ENCODE measurements around the gene NRN1L.
A peak's percentile ranks its signal among the peaks of the same experiment; 100 is the strongest.
"Not testable (repeated sequence)": the region's sequence is repeated elsewhere in the genome, so short reads cannot be mapped to it uniquely, and the experiment has no call there.

The NRN1L gene

DNA sequence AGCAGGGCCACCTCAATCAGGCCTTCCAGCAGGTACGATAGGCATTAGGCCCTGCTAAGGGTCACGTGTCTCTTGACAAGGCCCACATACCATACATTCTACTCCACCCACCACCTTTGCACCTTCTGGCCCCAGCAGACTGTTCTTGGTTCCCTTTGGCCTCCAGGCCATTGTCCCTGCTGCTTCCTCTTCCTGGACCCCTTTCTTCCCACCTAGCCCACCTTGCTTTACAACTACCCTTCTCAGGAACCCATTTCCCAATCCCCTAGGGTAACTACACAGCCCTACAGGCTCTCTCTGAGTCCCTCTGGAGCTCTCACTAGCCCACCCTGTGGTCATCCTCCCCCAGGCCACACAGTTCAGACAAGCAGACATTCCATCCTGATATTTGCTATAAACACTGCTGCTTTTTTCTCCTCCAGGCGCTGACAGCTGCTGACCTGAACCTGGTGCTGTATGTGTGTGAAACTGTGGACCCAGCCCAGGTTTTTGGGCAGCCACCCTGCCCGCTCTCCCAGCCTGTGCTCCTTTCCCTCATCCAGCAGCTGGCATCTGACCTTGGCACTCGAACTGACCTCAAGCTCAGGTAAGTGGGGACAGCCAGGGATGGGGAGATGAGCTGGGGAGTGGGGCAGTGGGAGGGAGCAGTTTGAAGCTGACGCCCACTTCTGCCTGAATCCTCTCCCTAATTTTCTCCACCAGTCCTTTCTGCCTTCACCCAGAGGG, 1.4 kb upstream of the NRN1L start:
- DNase-seq, result no peak

DNA sequence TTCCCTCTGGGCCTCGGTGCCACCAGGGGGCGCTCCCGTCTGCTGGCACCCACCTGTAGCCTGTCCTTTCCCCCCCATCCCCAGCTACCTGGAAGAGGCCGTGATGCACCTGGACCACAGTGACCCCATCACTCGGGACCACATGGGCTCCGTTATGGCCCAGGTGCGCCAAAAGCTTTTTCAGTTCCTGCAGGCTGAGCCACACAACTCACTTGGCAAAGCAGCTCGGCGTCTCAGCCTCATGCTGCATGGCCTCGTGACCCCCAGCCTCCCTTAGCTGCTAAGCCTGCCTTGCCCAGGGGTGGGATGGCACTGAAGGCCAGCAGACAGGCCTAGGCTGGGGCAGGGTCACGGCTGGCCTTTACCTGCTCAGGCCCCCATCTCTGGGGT, 818 bp upstream of the NRN1L start:
- peak; percentile 72 for DNase-seq

DNA sequence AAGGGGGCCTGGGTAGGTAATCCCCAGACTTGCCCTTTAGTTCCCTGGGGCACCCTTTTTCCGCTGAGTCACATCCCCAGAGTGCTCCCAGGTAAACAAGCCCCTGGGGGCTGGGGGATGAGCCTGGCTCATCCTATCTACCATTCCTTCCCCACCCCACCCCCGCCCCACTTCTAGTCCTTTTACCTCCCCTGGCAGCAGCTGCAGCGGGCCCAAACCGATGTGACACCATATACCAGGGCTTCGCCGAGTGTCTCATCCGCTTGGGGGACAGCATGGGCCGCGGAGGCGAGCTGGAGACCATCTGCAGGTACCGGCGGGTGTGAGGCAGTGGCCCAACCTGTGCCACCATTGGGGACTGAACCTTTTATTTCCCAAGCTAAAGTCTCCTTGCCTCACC, 860 bp downstream of the NRN1L start:
- DNase-seq, result no peak

DNA sequence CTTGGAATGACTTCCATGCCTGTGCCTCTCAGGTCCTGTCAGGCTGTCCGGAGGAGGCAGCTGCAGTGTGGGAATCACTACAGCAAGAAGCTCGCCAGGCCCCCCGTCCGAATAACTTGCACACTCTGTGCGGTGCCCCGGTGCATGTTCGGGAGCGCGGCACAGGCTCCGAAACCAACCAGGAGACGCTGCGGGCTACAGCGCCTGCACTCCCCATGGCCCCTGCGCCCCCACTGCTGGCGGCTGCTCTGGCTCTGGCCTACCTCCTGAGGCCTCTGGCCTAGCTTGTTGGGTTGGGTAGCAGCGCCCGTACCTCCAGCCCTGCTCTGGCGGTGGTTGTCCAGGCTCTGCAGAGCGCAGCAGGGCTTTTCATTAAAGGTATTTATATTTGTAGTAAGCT, 1.3 kb downstream of the NRN1L start:
- DNase-seq, result no peak

DNA sequence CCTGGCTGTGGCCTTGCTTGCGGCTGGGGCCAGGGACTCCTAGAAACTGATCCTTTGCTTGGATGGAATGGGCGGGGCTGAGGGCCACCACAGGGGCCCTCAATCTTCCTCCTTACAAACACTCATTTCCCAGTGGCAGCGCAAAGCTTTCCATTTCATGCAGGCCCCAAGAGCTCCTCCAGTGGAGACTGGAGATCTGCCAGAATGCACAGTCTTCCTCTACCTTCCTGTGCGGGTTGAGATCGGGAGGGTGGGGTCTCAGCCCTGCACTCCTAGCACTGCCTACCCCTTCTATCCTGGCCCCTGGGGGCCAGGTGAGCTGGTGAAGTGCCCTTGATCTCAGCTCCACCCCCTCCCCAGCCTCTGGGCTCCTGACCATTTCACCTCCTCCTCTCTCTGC, 1.7 kb downstream of the NRN1L start:
- no peak for DNase-seq

DNA sequence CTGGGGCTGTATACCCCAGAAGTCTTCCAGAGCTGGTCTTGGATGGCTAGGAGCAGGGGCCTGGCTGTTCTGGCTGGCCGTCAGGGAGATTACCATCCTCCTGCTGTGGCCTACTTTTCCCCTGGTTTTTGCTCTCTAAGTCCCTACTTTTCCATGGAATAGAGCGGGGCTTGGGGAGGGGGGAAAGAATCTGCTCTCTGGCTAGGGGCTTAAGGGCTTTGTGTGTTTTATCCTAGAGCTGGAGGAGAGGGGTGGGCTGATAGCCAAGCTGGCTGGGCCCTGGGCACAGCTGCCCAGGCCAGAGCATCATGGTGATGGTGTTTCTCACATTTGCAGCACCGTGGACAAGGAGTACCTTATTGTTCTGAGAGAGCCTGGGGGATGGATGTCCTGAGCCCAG, 3.6 kb downstream of the NRN1L start:
- DNase-seq, result no peak

DNA sequence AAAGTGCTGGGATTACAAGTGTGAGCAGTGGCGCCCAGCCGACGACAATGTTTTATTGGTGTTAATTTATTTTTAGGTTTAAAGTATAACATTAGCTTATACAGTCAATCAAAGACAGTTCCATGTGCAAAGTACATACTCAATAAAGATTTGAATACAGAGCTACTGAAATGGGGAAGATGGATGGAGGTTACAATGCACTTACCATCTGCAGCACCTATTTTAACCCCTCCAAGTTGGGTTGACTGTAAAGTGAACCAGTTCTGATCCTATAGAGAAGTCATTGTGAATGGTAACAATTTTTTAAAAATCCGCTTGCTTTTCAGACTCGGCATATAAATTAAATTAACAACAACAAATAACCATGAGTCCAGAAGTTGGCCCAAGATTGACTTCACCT, 7.7 kb downstream of the NRN1L start:
- no peak for DNase-seq

DNA sequence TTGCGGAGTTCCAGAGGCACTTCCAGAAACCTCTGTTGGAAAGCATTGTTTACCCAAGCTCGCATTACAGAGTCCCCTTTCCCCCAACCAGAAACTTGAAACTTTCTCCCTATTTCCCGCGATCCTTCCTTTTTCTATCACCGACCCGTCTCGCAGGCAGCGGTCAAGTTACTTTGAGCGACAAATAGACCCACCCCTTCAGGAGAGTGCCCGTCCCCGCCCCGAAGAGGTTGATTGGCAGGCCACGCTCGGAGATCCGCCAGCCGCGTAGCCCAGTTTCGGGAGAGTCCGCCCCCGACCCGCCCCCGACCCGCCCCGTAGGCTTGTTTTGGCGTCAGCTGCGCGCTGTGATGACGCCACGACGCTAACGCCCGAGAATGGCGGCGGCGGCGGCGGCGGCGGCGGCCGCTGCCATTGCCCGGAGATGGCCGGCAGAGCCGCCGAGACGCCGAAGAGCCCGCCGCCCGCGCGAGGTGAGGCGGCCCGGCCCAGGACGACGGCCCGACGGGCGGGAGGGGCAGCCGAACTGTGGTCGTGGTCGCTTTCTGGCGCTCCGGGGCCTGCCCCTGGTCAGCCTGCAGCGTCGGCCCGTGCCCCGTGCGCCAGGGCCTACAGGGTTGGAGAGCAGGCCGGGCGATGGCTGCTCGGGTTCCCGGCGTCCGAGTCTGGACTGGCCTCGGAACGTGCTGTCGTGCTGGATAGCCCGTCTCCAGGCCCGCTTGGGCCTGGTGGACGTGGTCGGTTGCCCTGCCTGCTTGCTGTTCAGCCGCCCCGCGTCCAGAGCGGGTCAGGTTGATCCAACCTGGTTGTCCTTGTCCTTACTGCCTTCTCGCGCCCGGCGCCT, 8.4 kb downstream of the NRN1L start, which contains the start of gene PSKH1:
Gene PSKH1, plus strand, starts transcription at position 356 of the 844 bp plus-strand sequence. CDS start 15,496 bp downstream, outside the sequence.
- peak; percentile 92 for DNase-seq

DNA sequence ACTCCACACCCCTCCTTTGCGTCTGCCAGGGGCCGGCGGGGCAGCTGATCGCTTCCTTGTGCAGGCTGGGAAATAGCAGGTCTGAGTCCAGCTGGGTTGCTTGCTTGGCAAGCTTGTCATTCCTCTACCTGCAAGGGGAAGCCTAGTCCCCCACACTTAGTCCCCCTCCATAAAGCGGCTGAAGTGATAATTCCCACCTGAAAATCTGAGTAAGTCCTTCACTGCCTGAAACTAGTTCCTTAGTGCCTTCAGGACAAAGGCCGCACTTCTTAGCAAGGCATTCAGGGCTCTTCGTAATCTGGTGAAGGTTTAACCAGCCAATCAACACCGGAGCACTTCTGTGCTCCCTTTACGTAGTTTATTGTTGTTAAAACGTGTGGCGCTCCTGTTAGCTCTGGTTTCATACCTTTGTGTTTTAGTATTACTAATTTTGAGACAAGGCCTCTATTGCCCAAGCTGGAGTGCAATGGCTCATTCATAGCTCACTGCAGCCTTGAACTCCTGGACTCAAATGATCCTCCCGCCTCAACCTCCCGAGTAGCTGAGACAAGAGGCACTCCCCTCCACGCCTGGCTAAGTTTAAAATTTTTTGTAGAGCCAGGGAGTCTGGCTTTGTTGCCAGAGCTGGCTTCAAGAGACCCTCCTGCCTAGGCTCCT, 9.2 kb downstream of the NRN1L start:
- no peak for DNase-seq

DNA sequence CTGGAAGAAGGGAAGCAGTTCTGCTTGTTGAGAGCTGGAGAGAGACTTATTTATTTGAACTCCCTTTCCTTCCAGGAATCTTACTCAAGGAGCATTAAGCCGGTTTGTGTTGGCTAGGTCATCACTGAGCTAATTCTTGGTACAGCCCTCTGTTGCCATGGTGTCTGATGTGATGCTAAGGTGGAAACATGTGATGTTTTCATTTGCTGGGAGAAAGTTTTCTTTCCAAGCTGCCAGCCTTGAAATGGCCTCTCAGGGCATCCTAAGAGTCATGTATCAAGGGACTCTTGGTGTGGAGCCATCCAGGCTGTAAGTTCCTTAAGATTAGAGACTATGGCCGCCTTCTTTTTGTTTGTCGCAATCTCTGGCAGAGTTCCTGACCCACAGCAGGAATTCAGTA, 12.5 kb downstream of the NRN1L start:
- no peak for DNase-seq

DNA sequence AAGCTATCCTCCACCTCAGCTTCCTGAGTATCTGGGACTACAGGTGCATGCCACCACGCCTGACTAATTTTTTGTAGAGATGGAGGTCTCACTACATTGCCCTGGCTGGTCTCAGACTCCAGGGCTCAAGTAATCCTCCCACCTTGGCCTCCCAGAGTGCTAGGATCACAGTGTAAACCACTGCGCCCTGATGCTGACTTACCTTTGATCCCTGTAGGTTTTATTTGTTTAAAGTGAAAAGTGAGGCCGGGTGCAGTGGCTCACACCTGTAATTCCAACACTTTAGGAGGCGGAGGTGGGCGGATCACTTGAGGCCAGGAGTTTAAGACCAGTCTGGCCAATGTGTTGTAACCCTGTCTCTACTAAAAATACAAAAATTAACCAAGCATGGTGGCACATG, 17.0 kb downstream of the NRN1L start:
- DNase-seq, result no peak

DNA sequence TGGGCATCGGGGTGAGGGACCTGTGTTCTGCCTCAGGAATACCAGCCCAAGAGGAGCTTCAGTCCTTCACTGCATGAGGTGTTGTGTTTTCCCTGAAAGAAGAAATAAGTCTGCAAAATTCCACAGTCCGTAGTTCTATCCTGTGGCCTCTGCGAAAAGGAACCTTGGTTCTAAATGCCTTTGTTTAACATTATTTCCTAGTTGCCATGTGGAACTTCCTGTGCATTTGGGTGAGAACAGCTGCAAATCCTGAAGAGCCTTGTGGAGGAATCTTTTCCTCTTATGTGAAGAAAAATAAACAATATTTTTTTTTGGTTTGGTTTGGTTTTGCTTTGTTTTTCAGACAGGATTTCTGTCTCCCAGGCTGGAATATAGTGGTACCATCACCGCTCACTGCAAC, 18.1 kb downstream of the NRN1L start:
- no peak for DNase-seq

DNA sequence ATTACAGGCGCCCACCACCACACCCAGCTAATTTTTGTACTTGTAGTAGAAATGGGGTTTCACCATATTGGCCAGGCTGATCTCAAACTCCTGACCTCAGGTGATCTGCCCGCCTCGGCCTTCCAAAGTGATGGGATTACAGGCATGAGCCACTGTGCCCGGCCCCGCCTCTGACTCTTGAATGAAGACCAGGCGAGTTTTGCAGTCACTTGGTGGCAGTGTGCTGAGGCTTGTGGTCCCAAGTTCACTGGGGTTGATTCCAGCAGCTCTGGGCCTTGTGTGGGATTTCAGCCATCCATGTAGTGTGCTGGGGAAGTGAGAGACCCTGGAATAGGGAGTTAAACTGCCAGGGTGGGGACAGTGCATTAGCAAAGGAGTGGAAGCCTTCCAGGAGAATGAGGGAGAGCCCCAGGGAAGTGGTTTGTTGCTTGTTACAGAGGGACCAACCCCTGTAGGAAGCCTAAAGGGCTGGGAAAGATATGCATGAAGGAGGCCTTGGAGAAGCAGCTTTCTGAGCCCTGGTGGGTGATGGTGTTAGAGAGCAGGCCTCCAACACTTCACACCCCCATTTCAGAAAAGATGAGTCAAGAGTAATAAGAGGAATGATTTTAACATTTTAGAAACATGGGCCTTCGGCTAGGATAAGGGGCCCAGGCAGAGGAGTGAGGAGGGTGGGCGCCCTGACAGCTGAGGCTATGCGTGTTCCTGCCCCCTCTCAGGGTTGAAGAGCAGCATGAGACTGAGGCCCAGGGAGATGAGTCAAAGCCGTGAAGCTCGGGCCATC, 22.9 kb downstream of the NRN1L start:
- no peak for DNase-seq

DNA sequence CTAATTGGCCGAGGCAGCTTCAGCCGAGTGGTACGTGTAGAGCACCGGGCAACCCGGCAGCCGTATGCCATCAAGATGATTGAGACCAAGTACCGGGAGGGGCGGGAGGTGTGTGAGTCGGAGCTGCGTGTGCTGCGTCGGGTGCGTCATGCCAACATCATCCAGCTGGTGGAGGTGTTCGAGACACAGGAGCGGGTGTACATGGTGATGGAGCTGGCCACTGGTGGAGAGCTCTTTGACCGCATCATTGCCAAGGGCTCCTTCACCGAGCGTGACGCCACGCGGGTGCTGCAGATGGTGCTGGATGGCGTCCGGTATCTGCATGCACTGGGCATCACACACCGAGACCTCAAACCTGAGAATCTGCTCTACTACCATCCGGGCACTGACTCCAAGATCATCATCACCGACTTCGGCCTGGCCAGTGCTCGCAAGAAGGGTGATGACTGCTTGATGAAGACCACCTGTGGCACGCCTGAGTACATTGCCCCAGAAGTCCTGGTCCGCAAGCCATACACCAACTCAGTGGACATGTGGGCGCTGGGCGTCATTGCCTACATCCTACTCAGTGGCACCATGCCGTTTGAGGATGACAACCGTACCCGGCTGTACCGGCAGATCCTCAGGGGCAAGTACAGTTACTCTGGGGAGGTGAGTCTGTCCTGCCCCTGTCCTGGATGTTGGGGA, 24.5 kb downstream of the NRN1L start:
- no peak for DNase-seq

DNA sequence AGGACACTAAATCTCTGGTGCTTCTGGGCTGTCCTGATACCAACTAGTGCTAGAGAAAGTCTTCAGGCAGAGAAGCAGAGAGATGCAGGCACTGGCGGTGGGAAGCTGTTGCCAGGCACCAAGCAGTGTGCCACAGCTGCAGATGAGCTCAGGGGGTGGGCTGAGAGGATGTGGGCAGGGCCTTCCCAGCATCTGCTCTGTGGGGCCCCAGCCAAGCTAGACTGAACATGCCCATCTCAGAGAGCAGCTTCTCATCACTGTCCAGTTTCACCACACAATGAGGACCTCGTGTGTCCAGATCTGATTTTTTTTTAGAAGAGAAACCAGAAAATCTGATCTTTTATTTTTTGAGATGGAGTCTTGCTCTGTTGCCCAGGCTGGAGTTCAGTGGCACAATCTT, 25.5 kb downstream of the NRN1L start:
- no peak for DNase-seq

DNA sequence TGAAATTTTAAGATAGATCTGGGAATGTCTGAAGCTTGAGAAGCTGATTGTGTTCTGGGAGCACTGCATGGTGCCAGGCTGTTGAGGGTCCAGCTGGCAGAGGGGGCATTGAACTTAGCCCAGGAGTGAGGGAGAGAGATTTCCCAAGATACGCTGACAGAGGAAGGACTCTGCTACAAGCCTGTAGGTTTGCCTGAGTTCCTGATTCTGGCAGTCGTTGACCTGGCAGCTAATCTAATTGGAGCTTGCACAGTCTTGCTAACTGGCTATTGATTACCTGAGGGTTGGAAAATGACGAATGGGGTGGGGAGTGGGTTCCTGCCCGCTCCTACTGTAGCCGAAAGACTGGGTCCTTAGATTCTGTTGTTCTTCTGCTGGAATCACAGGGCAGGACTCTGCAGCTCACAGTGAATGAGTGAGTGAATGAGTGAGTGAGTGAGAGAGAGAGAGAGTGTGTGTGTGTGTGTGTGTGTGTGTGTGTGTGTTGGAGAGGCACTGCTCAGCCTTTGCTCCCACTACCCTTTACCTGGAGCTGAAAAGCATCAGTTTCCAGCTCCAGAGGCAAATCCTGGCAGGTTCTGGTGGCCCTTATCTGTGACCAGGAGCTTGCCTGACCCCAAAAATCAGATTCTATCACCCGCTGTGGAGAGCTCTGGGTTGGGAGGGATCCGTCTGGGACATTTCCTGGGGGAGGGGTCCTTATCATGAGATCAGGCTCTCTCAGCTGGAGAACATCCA, 30.2 kb downstream of the NRN1L start:
- DNase-seq, result no peak

DNA sequence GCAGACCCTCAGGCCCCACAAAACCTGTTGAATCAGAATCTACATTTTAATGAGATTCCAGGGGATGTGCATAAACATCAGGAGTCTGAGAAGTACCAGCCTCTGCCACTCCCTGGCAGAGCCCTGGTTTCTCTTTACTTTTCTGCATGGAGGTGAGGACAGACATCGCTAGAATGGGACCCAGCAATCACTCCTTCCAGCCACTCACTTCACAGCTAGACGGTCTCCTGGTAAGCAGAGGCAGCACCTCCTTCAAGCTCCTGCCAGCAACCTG, 30.7 kb downstream of the NRN1L start:
- not testable (repeated sequence) for DNase-seq

DNA sequence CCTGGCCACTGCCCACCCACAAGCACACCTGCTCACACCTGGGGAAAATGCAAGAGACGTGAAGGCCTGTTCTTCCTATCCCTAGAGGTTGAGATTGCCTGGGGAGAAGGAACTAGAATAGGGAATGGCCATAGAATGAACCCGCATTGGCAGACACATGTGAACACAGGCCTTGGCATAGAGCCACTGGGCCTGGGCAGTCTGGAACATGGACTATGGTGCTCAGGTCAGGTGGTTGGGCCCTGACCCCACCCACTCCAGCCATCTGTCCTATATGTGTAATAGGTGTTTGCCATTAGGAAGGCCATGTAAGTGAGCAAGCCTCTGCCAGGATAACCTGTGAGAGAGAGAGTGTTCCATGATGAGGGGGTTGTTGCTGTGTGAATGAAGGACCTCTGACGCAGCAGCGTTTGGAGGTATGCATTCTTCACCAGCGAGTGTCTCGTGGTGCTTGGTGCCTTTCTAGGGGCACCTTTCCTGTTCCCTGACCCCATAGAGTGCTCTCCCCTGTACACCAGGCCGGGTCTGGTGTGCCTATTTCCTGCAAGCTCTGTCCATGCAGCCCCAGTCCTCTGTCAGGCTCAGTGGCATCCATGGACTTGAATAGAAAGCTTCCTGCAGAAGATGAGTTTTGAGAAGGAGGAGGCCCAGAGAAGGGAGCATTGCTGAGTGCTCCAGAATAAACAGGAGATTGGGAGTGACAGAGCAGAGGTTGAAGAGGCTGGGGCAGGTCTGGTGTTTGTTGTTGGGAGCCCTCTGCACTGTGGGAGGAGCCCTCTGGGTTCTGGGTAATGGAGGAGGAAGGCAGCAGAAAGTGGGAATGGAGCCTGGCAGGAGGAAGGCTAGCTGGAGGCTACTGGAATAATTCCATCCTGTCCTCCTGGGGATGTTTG, 31.4 kb downstream of the NRN1L start:
- no peak for DNase-seq

DNA sequence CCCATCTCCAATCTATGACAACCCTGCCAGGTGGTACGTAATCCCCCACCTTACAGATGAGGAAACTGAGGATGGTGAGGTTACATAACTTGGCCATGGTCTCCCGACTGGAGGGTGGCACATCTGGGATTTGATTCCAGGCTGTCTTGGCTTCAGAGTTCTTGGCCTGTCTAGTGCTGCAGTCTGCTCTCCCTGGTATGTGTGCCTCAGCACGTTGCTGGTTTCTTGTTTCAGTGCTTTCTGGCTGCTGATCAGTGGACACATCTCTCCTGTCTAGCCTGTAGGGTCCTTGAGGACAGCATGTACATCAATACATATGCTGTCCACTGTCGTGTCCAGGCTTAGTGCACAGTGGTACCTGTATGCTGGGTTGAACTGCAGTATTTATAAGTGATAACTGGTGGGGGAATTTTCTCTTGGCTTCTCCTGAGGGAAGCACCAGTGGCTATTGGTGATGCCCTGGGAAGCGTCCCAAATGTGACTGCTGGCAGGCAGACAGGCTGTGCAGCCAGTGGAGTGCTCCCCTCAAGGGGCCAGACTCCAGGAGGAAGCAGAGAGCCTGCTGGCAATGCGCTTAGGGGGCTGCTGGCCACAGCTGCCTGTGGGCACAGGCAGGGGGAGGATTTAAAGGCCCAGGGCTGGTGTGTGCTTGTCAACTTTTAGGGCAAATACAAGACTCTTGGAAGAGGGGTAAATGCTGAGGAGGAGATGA, 32.6 kb downstream of the NRN1L start:
- no peak for DNase-seq

DNA sequence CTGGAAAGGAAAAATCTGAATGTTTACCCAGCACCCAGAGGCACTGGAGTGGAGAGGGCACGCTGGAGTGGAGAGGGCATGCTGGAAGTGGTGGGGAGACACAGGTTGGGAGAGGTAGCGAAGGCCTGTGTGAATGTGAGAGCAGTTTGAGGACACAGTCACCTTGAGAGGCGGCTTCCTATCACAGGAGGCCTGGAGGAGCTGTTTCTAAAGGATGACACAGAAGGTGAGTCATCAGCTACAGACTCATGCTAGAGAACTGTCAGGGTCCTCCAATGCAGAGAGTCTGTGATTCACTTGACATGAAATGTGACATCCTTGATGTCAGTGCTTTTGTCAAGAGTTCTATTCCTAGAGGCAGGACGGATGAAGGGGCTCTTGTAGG, 33.2 kb downstream of the NRN1L start:
- peak; percentile 22 for DNase-seq
